ENCODE data around the gene TTC21A. TPM values are rescaled to one million over a fixed set of nuclear protein-coding genes. Genes with fewer than 3 reads are reported as not detected.
"Not testable (repeated sequence)": the region's sequence is repeated elsewhere in the genome, so short reads cannot be mapped to it uniquely, and the experiment has no call there.

Gene TTC21A
- total RNA-seq, 1 experiment from 2014 or later, result 5.6 TPM

DNA sequence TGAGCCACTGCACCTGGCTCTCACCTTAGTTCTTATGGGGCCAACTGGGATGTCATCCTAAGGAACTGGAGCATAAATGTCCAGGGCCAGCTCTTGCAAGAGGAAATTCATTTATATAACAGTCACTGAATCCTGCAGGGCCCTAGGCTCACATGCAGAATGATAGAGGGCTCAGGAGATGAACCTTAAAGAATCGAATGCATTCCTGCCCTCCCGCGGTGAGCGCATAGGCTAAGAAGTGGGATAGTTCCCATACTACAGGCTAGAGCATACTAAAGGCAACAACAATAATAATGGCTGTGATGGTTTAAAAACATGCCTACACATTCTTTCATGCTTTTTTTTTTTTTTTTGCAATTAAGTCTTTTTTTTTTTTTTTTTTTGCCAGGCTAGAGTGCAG, 63.0 kb downstream of the TTC21A start (continued):
- TF ChIP-seq, protein P1, sequence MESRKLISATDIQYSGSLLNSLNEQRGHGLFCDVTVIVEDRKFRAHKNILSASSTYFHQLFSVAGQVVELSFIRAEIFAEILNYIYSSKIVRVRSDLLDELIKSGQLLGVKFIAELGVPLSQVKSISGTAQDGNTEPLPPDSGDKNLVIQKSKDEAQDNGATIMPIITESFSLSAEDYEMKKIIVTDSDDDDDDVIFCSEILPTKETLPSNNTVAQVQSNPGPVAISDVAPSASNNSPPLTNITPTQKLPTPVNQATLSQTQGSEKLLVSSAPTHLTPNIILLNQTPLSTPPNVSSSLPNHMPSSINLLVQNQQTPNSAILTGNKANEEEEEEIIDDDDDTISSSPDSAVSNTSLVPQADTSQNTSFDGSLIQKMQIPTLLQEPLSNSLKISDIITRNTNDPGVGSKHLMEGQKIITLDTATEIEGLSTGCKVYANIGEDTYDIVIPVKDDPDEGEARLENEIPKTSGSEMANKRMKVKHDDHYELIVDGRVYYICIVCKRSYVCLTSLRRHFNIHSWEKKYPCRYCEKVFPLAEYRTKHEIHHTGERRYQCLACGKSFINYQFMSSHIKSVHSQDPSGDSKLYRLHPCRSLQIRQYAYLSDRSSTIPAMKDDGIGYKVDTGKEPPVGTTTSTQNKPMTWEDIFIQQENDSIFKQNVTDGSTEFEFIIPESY (IDR thresholded peaks at IDR 0.05; ENCODE audit: extremely low read depth, insufficient replicate concordance, low read length), result no peak
- TF ChIP-seq MAX (IDR thresholded peaks at IDR 0.05) (no peak), POLR2AphosphoS5 (IDR thresholded peaks at IDR 0.05; ENCODE audit: low read depth, low read length) (no peak)

DNA sequence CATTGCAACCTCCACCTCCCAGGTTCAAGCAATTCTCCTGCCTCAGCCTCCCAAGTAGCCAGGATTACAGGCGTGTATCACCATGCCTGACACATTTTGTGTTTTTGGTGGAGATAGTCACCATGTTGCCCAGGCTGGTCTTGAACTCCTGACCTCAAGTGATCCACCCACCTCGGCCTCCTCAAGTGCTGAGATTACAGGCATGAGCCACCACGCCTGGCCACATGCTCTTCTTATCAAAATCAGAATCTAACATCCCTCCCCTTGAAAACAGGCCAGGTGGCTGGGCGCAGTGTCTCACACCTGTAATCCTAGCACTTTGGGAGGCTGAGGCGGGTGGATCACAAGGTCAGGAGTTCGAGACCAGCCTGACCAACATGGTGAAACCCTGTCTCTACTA, 63.4 kb downstream of the TTC21A start:
- DNase-seq (ENCODE audit: low read depth, low spot score); H3K27ac ChIP-seq (ENCODE audit: low read depth, low read length); intact Hi-C loops (cut with micrococcal nuclease); H3K79me2 ChIP-seq (ENCODE audit: insufficient read depth, low read length); BruUV-seq (replicated peaks); H2AFZ ChIP-seq (ENCODE audit: low read depth, low read length, poor library complexity, severe bottlenecking); H3K9me3 ChIP-seq (ENCODE audit: control insufficient read depth in 1 of 2, insufficient read depth in 1 of 2, low read depth in 1 of 2, low read length in 2 of 2); ATAC-seq; H3K9me2 ChIP-seq (ENCODE audit: insufficient read depth); H4K20me1 ChIP-seq (ENCODE audit: insufficient read depth); H3K36me3 ChIP-seq (ENCODE audit: control insufficient read depth in 1 of 2, insufficient read depth in 2 of 2, low read length in 2 of 2); H3K9ac ChIP-seq (ENCODE audit: low read length); RAD21 ChIA-PET (ENCODE audit: low non-redundant PET in 1 of 2, low total read pairs in 2 of 2, uncharacterized antibody in 2 of 2, unreplicated experiment in 2 of 2); POLR2A ChIA-PET; H3K4me3 ChIP-seq (replicated peaks in 1 of 2; ENCODE audit: low read depth in 1 of 2, low read length in 2 of 2); H3K4me2 ChIP-seq (ENCODE audit: low read length); H3K27me3 ChIP-seq (ENCODE audit: insufficient read depth, low read length); CTCF ChIA-PET: not testable (repeated sequence)
- H3K4me1 ChIP-seq (ENCODE audit: control insufficient read depth in 1 of 2, insufficient read depth in 2 of 2, low read length in 2 of 2), result peaks cover 4 to 21% of the 10 kb centered on the region in 2 experiments; a peak in 3 of 4 replicates

- no peaks in the 10 kb centered on the region for H3K9me3 ChIP-seq (ENCODE audit: control insufficient read depth in 1 of 2, insufficient read depth in 1 of 2, low read depth in 1 of 2, low read length in 2 of 2)
- CTCF ChIA-PET, result no interaction called here
- no peaks in the 10 kb centered on the region for H3K79me2 ChIP-seq (ENCODE audit: insufficient read depth, low read length)
- no peak overlapping the region for H3K27ac ChIP-seq (ENCODE audit: low read depth, low read length)
- H3K9ac ChIP-seq (ENCODE audit: low read length), result no peak overlapping the region
- no peaks in the 10 kb centered on the region for H3K9me2 ChIP-seq (ENCODE audit: insufficient read depth)
- H3K27me3 ChIP-seq (ENCODE audit: insufficient read depth, low read length), result no peaks in the 10 kb centered on the region
- RAD21 ChIA-PET (ENCODE audit: low non-redundant PET in 1 of 2, low total read pairs in 2 of 2, uncharacterized antibody in 2 of 2, unreplicated experiment in 2 of 2), result no interaction called here
- no peaks in the 10 kb centered on the region for H4K20me1 ChIP-seq (ENCODE audit: insufficient read depth)
- H2AFZ ChIP-seq (ENCODE audit: low read depth, low read length, poor library complexity, severe bottlenecking), result no peak overlapping the region
- H3K4me3 ChIP-seq (replicated peaks in 1 of 2; ENCODE audit: low read depth in 1 of 2, low read length in 2 of 2), result no peak overlapping the region
- TF ChIP-seq, protein P2, sequence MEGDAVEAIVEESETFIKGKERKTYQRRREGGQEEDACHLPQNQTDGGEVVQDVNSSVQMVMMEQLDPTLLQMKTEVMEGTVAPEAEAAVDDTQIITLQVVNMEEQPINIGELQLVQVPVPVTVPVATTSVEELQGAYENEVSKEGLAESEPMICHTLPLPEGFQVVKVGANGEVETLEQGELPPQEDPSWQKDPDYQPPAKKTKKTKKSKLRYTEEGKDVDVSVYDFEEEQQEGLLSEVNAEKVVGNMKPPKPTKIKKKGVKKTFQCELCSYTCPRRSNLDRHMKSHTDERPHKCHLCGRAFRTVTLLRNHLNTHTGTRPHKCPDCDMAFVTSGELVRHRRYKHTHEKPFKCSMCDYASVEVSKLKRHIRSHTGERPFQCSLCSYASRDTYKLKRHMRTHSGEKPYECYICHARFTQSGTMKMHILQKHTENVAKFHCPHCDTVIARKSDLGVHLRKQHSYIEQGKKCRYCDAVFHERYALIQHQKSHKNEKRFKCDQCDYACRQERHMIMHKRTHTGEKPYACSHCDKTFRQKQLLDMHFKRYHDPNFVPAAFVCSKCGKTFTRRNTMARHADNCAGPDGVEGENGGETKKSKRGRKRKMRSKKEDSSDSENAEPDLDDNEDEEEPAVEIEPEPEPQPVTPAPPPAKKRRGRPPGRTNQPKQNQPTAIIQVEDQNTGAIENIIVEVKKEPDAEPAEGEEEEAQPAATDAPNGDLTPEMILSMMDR (IDR thresholded peaks at IDR 0.05 in 2 of 3, conservative IDR thresholded peaks at IDR 0.05 in 1 of 3; ENCODE audit: borderline replicate concordance in 1 of 3, insufficient read depth in 1 of 3, low read depth in 2 of 3, low read length in 2 of 3), result no peak
- no peak for TF ChIP-seq YY1 (IDR thresholded peaks at IDR 0.05; ENCODE audit: extremely low read depth, insufficient replicate concordance, low read depth, low read length)
- POLR2A ChIA-PET, result no interaction called here
- H3K4me2 ChIP-seq (ENCODE audit: low read length), result no peak overlapping the region
- H3K4me1 ChIP-seq (ENCODE audit: control insufficient read depth in 1 of 2, insufficient read depth in 2 of 2, low read length in 2 of 2), result peaks cover 2 to 20% of the 10 kb centered on the region in 2 experiments; a peak in 3 of 4 replicates
- no TSS peak for BruUV-seq (replicated peaks)
- no peak for ATAC-seq
- H3K36me3 ChIP-seq (ENCODE audit: control insufficient read depth in 1 of 2, insufficient read depth in 2 of 2, low read length in 2 of 2), result no peaks in the 10 kb centered on the region
- no peak for DNase-seq (ENCODE audit: low read depth, low spot score)
- intact Hi-C loops (cut with micrococcal nuclease), result no loop called here
These were observed 64.4 kb downstream of the TTC21A start for GRCh38 chr3:39171860-39172259.

All from HCT116 (cell line).